GM18873 (cell line): ENCODE data around the gene ZNF732.
A peak's percentile ranks its signal among the peaks of the same experiment; 100 is the strongest.
"Not testable (repeated sequence)": the region's sequence is repeated elsewhere in the genome, so short reads cannot be mapped to it uniquely, and the experiment has no call there.

Source experiments
- ATAC-seq: cut with Tn5 transposase; IDR thresholded peaks from one replicate; pipeline ENCODE4 v1.9.1; 2021; ENCODE audit warnings: mild to moderate bottlenecking, moderate library complexity, moderate number of reproducible peaks; ENCODE audit not compliant: unreplicated experiment, low FRiP score

The ZNF732 gene

DNA sequence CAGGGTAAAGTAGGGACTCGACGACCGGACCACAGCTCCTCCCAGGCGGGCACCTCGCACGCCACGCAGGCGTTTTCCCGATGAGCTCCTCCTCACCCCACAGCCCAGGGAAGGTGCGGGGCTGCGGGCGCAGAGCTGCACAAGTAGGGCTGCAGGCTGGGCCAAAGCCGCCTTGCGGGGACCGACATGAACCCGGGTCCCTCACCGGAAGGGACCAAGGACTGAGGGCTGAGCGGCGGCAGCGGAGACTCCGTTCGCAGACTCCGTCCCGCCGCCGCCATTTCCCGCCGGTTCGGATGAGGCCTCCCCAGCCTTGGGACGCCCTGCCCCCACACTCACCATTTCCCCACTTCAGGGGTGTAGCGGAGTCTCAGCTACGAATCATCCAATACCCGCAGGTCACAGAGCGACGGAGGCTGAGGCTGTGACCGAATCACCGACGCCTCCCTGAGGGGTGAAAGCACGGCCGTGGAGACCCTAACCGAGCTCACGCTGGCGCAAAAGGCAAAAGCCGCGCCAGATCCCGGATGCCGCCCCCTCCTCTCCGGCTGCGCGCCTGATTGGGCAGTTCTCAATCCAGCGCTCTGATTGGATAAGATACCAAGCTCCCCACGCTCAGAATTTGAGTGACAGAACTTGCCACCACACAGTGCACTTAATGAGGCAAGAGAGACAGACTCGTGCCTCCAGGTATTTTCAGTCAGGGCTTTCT lies at the start of gene ZNF732:
ZNF732 (minus strand) TSS at position 506 of the 712 bp plus-strand sequence; CDS start at position 342, 164 bp downstream.
- no peak for ATAC-seq

DNA sequence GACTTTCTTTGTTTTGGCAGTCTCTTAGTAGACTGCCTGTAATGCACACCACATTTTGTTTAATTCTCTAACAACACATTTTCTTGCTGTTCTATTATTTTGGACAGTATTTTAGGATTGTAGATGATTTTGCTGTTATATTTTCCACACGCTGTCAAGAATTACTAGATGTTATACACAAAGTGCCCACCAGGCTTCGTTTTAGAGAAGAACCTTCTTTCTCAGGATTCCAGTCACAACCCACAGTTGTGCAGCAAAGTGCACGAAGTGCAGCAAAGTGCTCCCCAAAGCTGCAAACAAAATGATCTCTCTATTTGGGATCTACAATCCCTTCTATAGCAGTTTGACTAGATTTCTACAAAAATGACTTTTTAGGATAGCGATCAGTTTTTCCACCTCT lies 34.7 kb upstream of the ZNF732 start:
- ATAC-seq: no peak

DNA sequence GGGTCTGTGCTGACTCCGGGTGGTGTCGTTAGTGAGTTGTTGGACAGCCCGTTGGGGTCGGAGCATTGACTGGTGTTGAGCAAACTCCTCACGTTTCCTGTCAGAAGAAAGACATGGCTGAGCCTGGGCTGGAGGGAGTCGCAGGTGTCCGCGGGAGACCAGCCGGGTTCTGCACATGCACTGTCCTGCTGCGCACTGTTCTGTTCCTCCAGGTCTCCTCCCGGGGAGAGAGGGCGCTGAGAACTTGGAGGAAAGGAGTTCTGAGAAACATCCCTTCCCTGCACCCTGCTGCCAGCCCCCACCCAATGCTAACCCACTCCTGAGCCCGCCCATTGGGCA lies 33.5 kb upstream of the ZNF732 start:
- ATAC-seq: no peak

GRCh38 chr4:337932-338758 lies 32.9 kb upstream of the ZNF732 start:
- ATAC-seq: peak; percentile 13

DNA sequence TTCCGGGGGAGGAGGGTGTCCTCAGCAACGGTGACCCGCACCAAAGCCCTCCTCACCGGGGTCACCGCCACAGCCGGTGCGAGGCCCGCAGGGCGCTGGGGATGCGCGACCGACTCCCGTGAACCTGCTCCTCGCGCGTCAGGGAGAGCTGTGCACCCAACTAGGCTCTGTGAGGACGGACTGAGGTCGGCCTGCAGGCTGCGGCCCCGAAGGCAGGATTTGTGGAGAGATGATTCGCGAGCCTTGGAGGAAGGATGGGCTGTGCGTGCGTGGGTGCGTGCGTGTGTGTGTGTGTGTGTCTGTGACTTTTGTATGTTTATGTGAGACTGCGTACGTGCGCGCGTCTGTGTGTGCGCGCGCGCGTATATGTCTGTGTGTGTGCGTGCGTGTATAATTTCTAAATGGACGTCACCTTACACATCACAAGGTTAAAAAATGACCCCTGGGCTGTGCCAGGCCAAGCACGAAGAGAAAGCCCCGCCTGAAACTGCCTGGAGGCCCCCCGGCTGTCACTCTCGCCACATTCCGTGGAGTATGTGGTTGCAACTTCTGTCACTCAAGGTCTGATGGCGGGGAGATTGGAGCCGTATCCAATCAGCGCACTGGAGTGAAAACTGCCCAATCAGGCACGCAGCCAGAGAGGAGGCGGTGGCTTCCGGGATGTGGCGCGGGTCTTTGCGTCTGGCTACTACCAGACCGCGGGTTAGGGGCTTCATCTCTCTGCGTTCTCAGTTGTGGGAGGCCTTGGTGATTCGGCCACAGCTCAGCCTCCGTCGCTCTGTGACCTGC lies 32.1 kb upstream of the ZNF732 start, which contains the start of gene ZNF141:
ZNF141 (plus strand) TSS at position 672 of the 789 bp plus-strand sequence. CDS start 170 bp downstream, outside the sequence.
- ATAC-seq: peak; percentile 99

DNA sequence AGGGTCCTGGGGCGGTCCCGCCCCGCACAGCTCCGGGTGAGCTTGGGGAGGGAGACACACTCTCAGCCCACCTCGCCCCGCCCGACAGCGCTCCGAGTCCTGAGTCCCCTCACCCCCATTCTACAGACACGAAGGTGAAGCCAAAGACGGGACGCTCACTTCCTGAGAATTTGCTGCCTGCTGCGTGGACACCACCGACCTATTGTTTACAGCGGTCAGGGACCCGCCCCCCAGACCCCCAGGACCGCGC lies 31.5 kb upstream of the ZNF732 start:
- ATAC-seq: no peak

- ATAC-seq: no peak
Observed at GRCh38 chr4:336099-336892, 31.0 kb upstream of the ZNF732 start.

DNA sequence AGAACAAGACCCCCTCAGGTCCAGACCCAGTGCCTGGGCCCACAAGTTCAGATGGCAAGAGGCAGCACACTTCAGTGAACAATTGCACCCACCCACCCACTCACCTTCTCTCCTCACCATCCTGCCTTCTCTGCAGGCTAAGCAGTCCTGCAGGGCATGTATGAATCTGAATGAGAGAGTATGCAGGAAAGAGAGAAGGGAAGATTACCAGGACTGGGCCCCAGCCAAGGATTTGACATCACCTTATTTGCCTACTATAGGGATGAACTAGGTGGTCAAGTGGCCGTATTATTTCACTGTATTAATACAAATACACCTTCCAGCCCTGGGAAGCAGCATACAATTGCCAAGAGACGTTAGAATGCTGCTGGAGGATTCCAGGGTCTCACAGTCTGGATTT lies 30.2 kb upstream of the ZNF732 start:
- no peak for ATAC-seq

- ATAC-seq: no peak
Observed at GRCh38 chr4:328729-329128, 23.5 kb upstream of the ZNF732 start.

GRCh38 chr4:314296-314903 lies 9.1 kb upstream of the ZNF732 start:
- no peak for ATAC-seq

- ATAC-seq: no peak
Observed at GRCh38 chr4:309807-310206, 4.5 kb upstream of the ZNF732 start.

DNA sequence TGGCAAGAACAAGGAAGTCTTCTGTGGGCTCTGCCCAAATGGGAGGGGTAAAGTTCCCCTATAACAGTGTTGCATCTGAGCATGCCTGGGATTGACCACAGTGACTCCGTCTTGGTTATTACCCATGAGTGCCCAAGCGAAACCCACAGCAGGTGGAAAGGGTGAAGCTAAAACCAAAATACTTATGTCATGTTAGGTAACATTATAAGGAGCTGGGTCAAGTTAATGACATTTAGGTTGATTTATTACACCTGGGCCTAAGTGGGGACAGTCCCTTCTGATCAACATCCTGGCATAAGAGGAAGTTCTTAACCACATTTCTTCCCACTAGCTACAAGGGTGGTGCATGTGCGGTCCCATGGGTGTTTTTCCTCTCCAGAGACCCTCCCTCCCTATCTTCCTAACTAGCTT lies 1.3 kb upstream of the ZNF732 start:
- ATAC-seq: no peak

- ATAC-seq: not testable (repeated sequence)
Observed at GRCh38 chr4:304516-304915, 758 bp downstream of the ZNF732 start.

GRCh38 chr4:302381-302780 lies 2.9 kb downstream of the ZNF732 start:
- ATAC-seq: no peak

- ATAC-seq: no peak
Observed at GRCh38 chr4:294732-295131, 10.5 kb downstream of the ZNF732 start.

DNA sequence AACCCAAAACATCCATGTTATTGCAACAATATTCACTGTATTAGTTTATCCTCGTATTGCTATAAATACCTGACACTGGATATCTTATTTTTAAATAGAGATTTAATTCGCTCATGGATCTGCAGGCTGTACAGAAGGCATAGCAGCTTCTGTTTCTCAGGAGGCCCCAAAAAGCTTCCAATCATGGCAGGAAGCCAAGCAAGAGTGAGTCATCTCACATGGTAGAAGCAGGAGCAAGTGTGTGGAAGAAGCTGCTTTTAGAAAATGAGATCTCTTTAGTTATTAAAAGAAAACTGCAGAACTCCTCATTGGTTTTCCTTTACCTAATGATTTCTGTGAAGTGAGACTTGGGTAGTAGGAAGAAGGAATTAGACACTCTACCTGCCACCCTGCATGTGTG lies 16.4 kb downstream of the ZNF732 start:
- no peak for ATAC-seq

DNA sequence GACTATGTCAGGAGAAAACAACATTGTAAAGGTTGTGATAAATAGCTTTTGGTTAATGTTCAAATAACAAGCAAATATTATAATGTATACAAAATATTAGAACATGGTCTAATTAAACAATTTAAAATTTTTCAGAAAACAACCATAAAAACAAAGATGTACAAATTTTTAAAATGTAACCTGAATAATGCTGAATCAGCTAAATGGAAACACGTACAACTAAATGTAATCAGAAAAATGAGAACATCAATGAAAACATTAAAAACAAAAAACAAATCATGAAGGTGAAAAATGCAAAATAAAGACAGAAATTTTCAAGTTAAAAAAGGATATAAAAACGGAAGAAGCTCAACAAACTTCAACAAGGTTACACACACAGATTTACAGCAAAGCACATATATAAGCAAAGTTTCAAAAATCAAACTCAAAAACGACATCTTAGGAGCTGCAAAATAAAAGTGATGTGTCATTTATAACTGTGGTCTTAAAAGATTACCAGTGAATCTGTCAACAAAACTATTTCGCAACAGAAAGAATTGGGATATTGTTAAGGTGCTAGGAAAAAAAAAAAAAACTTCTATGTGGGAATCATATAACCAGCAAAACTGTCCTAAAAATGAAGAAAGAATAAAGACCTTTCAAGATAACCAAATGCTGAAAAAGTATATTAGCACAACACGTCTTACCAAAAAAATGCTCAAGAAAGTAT lies 31.8 kb downstream of the ZNF732 start:
- no peak for ATAC-seq

- no peak for ATAC-seq
Observed at GRCh38 chr4:271492-272103, 33.7 kb downstream of the ZNF732 start.

GRCh38 chr4:259240-259639 lies 46.0 kb downstream of the ZNF732 start:
- ATAC-seq: not testable (repeated sequence)
